ENCODE measurements around the gene SFTA2.

DNA sequence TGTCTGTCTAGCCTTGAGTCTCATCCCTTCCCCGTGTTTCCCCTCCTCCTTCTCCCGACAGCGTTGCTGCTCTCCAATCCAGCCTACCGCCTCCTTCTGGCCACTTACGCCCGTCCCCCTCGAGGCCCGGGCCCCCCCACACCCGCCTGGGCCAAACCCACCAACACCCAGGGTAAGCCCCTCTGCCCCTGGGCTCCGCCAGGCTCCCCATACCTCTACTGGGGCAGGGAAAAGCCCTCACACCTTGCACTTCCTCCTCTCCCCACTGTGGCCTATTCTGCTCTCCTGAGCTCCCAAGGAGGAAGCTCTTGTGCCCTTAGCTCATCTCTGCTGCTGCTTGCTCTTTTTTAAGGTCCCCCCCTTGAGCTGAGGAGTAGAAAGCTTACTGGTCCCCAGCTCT is 36.6 kb downstream of the SFTA2 start:
- no peak for TF ChIP-seq CTCF (IDR thresholded peaks at IDR 0.05 in 8 of 11, conservative IDR thresholded peaks at IDR 0.05 in 3 of 11)
- TF ChIP-seq POLR2A (IDR thresholded peaks at IDR 0.05): no peak

Measured in spleen (tissue), 7 donors.